AG09309 (cell line): ENCODE data around the gene FKBP7.

Source experiments
- DNase-seq: peaks from one replicate; pipeline ENCODE4 v3.0.0-alpha.2; 2010; ENCODE audit warnings: low read depth
- H3K4me3 ChIP-seq: 2 replicates; pipeline ENCODE4 v1.5.1; 2011; ENCODE audit warnings: mild to moderate bottlenecking, low read depth, low read length, moderate library complexity; ENCODE audit not compliant: control insufficient read depth
- TF ChIP-seq, protein P1 (sequence below): IDR thresholded peaks from 2 replicates; pipeline ENCODE4 v1.5.1; 2011; ENCODE audit warnings: mild to moderate bottlenecking, low read depth, low read length, inconsistent platforms; ENCODE audit not compliant: insufficient read depth, control insufficient read depth; ENCODE audit errors: missing control alignments

FKBP7 gene

DNA sequence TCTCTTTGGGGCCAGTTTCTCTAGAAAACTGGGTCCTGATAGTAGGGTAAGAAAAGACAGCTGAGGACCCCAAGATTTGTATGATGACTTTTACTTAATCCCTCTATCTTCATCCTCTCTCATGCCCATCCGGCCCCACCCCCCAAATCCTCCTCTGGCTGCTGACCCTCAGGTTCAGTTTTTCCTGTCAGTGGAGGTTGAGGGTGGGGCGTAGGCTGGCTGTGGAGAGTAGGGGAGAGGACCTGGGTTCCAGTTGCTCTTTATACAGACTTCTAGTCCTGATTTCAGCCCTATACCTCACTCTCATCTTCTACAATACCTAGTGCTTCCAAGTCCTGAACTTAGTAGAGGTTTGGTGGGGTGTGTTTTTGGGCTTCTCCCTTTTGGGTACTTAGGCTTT lies 30.2 kb upstream of the FKBP7 start:
- TF ChIP-seq, protein P1, sequence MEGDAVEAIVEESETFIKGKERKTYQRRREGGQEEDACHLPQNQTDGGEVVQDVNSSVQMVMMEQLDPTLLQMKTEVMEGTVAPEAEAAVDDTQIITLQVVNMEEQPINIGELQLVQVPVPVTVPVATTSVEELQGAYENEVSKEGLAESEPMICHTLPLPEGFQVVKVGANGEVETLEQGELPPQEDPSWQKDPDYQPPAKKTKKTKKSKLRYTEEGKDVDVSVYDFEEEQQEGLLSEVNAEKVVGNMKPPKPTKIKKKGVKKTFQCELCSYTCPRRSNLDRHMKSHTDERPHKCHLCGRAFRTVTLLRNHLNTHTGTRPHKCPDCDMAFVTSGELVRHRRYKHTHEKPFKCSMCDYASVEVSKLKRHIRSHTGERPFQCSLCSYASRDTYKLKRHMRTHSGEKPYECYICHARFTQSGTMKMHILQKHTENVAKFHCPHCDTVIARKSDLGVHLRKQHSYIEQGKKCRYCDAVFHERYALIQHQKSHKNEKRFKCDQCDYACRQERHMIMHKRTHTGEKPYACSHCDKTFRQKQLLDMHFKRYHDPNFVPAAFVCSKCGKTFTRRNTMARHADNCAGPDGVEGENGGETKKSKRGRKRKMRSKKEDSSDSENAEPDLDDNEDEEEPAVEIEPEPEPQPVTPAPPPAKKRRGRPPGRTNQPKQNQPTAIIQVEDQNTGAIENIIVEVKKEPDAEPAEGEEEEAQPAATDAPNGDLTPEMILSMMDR, result no peak
- no peak overlapping the region for H3K4me3 ChIP-seq
- DNase-seq, result no peak

DNA sequence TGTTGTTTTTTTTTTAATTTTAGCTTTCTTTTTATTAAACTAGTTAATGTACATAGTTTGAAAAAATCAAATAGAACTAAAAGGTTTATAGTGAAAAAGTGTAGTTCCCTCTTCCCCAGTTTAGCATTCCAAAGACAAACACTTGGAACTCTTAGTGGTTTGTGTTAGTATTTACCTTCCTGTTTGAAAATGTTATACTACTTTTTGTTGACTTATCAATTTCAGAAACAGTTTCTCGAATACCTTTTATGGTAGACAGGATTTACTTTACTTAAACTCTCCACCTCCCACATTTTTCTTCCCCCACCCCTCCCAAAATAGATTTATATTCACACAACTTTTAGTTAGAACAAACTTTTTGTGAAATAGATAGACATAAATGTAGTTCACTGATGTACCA lies 28.5 kb upstream of the FKBP7 start:
- H3K4me3 ChIP-seq, result no peak overlapping the region
- TF ChIP-seq, protein P1, result no peak
- no peak for DNase-seq

DNA sequence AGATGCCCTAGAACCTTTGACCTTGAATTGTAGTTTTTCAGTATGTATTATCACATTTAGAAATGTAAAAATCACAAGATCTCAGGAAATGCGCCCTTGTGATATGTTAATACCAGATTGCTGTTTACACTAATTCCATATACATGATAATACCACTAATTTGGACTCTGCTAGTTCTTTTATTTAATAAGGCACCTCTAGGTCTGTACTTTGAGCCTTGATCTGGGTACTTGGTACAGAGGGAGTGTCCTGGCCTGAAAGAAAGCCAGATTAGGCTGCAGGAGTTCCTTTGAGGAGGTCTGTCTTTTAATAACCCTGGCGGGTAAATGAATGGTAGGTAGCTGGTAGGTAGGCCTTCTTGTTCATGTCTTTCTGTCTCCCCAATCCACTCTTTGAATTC lies 28.1 kb upstream of the FKBP7 start:
- TF ChIP-seq, protein P1, result no peak
- no peak overlapping the region for H3K4me3 ChIP-seq
- DNase-seq, result no peak

DNA sequence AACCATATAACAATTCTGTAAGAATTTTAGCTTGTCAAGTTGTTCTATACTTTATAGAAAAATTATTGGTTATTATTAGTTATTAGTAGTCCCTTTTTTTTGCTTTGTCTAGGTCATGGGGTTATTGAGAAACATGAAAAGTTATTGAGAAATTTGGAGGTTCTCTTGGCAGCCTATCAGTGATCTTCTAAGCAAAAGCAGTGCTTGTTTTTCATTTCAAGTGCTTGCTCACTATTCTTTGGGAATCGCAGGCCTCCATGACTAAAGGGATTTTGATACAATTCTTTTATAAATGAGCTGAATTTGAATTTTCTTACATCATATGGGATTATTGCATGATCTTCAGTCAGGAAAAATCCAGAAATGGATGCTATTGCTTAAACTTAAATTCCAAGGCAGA lies 27.7 kb upstream of the FKBP7 start:
- no peak overlapping the region for H3K4me3 ChIP-seq
- TF ChIP-seq, protein P1, result no peak
- DNase-seq, result no peak

DNA sequence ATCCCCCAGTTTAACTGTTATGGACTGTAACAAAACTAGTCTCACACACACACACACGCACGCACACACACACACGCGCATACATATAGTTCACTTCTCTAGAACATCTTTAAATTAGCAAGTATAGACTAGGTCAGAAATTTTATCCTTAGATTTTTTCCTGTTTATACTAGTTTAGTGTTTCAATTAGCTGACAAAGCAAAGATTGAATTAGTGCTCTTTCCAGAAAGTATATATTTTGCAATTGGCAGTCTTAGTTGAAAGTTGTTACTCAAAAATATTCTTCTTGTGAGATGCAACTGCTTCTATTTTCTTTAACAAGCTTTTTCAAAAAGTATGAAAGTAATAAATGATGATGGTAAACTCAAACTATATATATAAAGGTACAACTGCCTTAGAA lies 24.4 kb upstream of the FKBP7 start:
- TF ChIP-seq, protein P1, result no peak
- DNase-seq, result no peak
- H3K4me3 ChIP-seq, result no peak overlapping the region

DNA sequence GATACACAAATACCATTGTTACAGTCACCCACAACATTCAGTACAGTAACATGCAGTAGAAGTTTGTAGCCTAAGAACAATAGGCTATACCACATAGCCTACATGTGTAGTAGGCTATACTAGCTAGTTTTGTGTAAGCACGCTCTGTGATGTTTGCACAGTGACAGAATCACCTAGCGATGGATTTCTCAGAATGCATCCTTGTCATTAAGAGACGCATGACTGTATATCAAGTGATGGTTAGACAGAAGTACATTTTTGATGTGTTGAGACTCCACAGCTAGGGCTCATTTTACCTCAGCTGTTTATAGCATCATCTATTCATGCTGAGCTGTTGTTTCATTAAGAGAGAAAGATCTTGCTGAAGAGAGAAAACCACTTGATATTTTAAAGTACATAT lies 21.2 kb upstream of the FKBP7 start:
- DNase-seq, result no peak
- TF ChIP-seq, protein P1, result no peak
- H3K4me3 ChIP-seq, result no peak overlapping the region

DNA sequence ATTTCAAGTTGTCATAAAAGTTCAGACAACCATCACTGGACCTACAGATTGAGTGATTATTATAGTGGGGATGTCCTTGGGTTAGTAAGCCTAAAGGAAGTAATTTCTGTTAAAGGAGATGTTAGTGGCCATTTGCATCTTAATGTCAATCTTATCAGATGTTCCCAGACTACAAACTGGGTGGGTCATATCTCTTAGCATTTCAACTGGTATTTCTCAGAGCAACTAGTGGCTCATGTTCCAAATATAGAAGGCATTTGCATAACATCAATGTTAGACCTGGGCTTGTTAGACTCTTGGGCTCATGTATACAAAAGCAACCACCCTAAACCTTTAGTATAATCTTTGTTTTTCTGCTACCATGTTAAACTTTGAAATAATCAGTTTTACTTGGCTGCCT lies 19.7 kb upstream of the FKBP7 start:
- DNase-seq, result no peak
- H3K4me3 ChIP-seq, result no peak overlapping the region
- TF ChIP-seq, protein P1, result no peak
